HG03575 (cell line): ENCODE data around the gene CSPG4.
"Not testable (repeated sequence)": the region's sequence is repeated elsewhere in the genome, so short reads cannot be mapped to it uniquely, and the experiment has no call there.

Experiments used
- ATAC-seq: cut with Tn5 transposase; IDR thresholded peaks from one replicate; pipeline ENCODE4 v1.9.1; 2021; ENCODE audit not compliant: unreplicated experiment, insufficient number of reproducible peaks, low FRiP score; ENCODE audit errors: extremely low read depth

Gene CSPG4

GRCh38 chr15:75739791-75740190 is 27.1 kb upstream of the CSPG4 start:
- no peak for ATAC-seq

DNA sequence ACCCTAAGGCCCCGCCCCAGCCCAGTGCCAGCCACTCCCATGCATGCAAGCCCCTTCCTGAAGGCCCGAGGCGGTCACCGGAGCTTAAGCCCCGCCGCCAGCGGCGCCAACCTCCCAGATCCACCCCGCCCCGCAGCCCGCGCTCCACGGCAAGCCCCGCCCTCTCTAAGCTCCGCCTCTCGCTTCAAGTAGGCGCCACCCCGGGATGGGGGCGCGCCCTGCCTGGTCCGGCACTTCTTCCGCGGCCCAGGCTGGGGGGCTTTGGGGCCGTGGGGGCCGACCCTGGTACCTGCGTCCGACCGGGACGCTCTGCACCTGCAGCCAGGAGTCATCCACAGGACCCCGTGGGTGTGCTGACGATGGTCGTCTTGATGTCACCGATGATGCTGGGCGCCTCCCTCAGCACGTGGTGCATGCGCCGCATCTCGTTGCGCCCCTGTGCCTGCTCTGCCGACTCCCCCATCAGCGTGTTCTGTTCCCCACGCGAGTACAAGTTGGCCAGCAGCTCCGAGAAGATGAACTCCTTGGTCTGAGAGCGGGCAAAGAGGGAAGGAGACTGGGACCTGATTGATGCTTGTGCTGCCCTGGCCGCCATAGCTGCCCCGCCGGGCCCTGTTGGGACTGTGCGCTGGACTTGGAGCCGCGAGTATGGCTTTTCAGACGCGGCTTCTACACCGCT is 26.1 kb upstream of the CSPG4 start:
- no peak for ATAC-seq

DNA sequence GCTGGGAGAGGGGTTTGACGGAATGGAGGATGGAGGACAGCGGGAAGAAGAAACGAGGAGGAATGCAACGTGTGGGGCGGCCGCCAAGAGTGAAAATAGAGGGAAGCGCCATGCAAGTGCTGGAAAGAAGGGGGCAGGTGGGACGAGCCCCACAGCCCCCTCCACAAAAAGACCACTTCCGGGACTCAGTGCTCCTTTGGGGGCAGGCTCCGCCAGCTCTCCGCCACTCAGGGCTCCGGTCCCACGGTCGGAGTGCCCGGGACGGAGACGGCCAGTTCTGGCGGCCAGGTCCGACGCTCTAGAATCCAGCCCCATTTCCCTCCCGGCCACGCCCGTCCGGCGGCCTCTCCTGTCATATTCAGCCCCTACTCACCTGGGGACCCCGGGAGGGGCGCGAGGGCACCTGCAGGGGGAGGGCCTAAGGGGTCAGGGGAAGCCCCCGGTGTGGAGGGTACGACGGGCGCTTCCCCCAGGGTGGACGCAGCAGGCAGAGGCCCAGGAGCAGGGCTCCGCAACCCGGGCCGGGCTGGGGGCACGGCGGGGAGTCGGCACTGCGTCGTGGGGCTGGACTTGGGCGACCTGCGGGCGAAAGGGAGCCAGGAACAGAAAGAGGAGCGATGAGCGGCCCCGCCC is 25.5 kb upstream of the CSPG4 start:
- no peak for ATAC-seq

- ATAC-seq, result not testable (repeated sequence)
These were observed 24.7 kb upstream of the CSPG4 start for GRCh38 chr15:75737116-75738013.

GRCh38 chr15:75736256-75736655 is 23.6 kb upstream of the CSPG4 start:
- ATAC-seq, result no peak

DNA sequence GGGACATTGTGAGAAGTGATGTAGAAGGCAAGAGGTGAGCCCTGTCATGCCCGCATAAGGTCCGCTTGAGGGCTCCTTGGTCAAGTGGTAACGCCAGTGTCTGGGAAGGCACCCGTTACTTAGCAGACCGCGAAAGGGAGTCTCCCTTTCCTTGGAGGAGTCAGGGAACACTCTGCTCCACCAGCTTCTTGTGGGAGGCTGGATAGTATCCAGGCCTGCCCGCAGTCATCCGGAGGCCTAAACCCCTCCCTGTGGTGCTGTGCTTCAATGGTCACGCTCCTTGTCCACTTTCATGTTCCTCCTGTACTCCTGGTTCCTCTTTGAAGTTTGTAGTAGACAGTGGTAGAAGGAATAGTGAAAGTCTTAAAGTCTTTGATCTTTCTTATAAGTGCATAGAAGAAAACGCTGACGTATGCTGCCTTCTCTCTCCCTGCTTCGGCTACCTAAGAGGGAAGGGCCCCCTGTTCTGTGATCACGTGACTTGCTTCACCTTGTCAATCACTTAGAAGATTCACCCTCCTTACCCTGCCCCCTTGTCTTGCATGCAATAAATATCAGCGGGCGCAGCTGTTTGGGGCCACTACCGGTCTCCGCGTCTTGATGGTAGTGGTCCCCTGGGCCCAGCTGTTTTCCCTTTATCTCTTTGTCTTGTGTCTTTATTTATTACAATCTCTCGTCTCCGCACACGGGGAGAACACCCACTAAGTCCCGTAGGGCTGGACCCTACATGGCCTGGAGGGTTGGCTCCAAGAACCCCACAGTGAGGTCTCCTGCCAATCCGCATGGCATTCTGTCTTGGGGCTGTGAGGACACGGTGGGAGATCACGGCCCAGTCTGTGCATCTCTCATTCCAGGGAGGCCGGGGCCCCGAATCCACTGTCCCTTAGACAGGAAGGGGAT is 22.5 kb upstream of the CSPG4 start:
- ATAC-seq, result not testable (repeated sequence)

DNA sequence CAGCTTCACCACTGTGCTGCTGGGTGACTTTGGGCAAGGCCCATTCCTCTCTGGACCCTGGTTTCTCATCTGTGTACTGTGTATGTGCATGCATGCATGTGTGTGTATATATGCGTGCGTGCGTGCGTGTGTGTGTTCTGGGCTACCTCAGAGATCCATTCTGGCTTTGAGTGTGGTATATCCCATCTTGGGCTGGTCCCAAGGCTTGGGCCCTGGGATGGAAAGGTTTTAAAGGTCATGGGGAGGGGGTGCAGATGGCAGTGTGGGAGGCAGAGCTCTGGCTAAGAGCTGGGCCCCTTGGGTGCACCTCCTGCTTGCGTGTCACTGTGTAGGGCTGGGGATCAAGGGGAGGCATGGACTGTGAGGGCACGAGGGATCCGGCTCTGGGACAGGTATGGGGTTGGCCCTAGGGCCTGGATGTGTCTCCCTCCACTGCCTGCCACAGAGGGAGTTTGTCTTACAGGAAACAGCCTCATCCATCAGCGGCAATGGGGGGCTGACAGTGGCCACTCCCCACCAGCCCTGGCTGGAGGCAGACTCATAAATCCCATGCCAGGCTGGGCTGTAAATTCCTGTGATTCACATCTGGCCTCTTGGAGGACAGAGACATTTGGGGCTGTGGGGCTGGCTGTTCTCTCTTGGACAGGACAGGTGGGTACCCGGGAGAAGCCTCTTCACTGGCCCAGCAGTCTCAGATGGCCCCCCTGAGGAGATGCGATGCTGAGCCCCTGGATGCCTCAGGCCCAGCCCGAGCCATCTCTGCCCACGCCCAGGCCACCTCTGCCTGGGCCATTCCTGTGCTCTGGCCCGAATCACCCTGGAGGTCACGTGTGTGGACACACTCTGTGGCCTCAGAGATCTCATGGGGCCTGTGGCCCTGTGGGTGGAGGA is 21.4 kb upstream of the CSPG4 start:
- ATAC-seq, result no peak

DNA sequence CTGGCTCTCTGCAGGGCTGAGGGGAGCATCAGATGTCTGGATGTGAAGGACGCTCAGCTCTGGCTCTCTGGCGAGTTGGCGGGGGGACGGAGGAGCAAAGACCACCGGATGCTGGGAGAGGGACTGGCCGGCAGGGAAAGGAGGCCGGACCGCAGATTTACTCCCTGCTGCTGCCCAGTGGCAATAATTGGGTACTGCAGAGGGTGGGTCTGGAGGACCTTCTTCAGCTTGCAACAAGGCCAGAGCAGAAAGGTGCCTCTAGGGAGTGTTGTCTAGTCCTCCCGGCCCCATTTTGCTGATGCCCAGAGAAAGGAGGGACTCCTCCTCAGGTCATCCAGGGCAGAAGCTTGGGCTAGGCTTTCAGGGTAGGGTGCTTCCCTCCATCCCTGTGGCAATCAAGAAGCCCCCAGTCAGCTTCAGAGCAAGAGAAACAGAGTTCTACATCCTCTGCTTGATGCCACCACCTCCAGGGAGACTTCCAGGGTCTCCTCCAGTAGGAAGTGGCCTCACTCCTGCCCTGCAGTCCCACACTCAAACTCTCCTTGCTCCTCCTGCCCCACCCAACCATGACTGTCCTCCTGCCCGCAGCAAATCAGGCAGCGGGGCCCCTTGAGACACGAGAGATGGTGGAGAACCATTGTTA is 20.3 kb upstream of the CSPG4 start:
- ATAC-seq, result no peak

- no peak for ATAC-seq
These were observed 19.6 kb upstream of the CSPG4 start for GRCh38 chr15:75732177-75732808.

- no peak for ATAC-seq
These were observed 18.9 kb upstream of the CSPG4 start for GRCh38 chr15:75731248-75732151.

- ATAC-seq, result not testable (repeated sequence)
These were observed 18.0 kb upstream of the CSPG4 start for GRCh38 chr15:75730376-75731247.

DNA sequence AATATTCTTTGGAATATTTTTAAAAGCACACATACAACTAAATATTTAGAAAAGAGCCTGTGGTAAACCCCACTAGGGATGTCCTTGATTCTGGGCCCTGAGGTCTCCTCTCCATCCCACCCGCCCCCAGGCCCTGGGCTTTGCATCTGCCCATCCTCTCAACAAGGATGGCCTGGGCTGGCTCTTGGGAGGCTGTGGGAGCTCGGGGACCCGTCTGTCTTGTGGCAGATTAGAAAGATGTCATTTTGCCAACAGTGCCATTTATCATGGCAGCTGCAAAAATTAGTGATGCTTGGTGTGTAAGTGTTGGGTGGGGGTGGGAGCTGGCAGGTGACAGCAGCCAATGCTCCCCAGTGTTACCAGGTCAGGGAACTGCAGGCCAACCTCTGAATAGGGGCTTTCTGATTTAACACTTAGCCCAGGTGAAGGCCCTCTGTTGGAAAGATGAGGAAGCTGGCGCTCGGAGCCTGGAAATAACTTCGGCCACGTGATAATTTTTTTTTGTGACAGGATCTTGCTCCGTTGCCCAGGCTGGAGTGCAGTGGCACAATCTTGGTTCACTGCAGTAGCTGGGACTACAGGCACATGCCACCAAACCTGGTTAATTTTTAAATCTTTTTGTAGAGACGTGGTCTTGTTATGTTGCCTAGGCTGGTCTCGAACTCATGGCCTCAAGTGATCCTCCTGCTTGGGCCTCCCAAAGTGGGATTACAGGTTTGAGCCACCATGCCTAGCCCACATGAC is 16.9 kb upstream of the CSPG4 start:
- no peak for ATAC-seq

DNA sequence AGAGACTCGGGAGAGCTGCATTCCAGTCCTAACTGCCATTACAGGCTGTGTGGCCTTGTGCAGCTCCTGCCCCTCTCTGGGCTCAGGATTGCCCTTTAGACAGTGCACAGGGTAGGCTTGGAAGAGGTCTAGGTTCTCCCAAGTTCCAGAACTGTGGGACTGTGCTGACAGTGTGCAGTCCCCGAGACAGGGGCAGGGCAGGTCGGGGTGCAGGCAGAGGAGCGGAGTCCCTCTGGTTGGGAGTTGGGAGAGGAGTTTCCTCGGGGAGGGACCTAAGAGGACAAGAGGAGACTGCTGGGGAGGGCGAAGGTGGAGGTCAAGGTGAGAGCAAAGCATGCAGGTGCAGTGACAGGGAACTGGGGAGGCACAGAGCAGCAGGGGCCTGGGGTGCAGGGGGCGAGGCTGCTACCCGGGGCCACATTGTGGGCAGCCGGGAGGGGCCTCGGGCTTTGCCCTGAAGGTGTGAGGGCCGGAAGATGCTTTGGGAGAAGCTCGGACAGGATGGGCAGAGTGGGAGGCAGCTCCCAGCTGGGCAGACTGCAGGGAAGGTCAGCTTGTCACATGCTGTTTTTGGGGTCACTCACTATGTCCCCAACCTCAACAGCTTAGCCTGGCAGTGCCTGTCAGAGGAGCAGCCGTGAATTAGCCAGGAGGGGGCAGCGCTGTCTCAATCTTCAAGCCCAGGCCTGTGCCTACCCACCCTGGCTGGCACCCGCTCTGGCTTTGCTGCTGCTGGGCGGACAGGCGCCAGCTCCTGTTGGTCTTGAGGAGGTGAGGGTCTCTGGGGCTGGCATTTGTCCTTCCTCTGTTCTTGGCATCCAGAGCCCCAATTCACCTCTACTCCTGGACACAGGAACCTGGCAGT is 15.4 kb upstream of the CSPG4 start:
- no peak for ATAC-seq

GRCh38 chr15:75727031-75727531 is 14.4 kb upstream of the CSPG4 start:
- ATAC-seq, result no peak
